H1 (cell line): ENCODE measurements around the gene FYTTD1. TPM values are rescaled to one million over a fixed set of nuclear protein-coding genes. Genes with fewer than 3 reads are reported as not detected.

Experiments
- CTCF ChIA-PET: fragments of 300-600 bp; sonication (Branson Sonifier 250); formaldehyde crosslinking; loops from one replicate; lab custom pipeline; 2021; ENCODE audit not compliant: partially characterized antibody; lab: Charles Lee
- POLR2A ChIA-PET: fragments of 300-600 bp; sonication (Branson Sonifier 250); formaldehyde crosslinking; loops from one replicate; lab custom pipeline; 2021; ENCODE audit warnings: inconsistent platforms; ENCODE audit not compliant: partially characterized antibody; lab: Charles Lee
- DNase-seq, 2 experiments: peaks; one replicate each; pipeline versions ENCODE4 v3.0.0 to v3.0.0-alpha.2; 2010 to 2022; ENCODE audit warnings: low spot score in 2 of 2, low read depth in 1 of 2, mixed read lengths in 1 of 2
- FAIRE-seq: peaks from 2 replicates; lab custom pipeline; 2011; peaks lifted over from hg19 to GRCh38; lab: Jason Lieb, UNC
- H2AFZ ChIP-seq: 2 replicates; pipeline ENCODE4 v1.8.1; 2012; ENCODE audit warnings: low read length, inconsistent platforms
- H2AK5ac ChIP-seq: 2 replicates; pipeline ENCODE4 v1.6.1; 2013; ENCODE audit warnings: low read depth, low read length
- H2BK120ac ChIP-seq: replicated peaks from 2 replicates; pipeline ENCODE3; 2013; ENCODE audit warnings: low read depth, low read length, inconsistent platforms
- H2BK12ac ChIP-seq: 2 replicates; pipeline ENCODE4 v1.6.1; 2013; ENCODE audit warnings: low read depth, low read length
- H2BK15ac ChIP-seq: 2 replicates; pipeline ENCODE4 v1.6.1; 2013; ENCODE audit warnings: low read length
- H2BK20ac ChIP-seq: 2 replicates; pipeline ENCODE4 v1.6.1; 2013; ENCODE audit warnings: low read length
- H2BK5ac ChIP-seq: 2 replicates; pipeline ENCODE4 v1.6.1; 2013; ENCODE audit warnings: low read depth, low read length
- H3K14ac ChIP-seq: 2 replicates; pipeline ENCODE4 v1.6.1; 2013; ENCODE audit warnings: inconsistent platforms; ENCODE audit not compliant: insufficient read length
- H3K18ac ChIP-seq: 2 replicates; pipeline ENCODE4 v1.6.1; 2013; ENCODE audit warnings: low read length; ENCODE audit errors: extremely low read depth
- H3K23ac ChIP-seq: 2 replicates; pipeline ENCODE4 v1.6.1; 2013; ENCODE audit warnings: inconsistent platforms; ENCODE audit not compliant: insufficient read length
- H3K23me2 ChIP-seq: 2 replicates; pipeline ENCODE4 v1.6.1; 2013; ENCODE audit warnings: low read depth, low read length
- H3K27ac ChIP-seq: 2 replicates; pipeline ENCODE4 v1.6.1; 2011; ENCODE audit warnings: low read depth, low read length, inconsistent platforms
- H3K27me3 ChIP-seq, 4 experiments: replicated peaks in 1 of 4; 1 replicate in 1 of 4; 2 replicates in 3 of 4; pipeline versions ENCODE4 v1.6.1 to v1.8.1; 2011 to 2013; ENCODE audit warnings: low read length in 3 of 4, mild to moderate bottlenecking in 3 of 4, inconsistent platforms in 2 of 4, mixed read lengths in 2 of 4, moderate library complexity in 1 of 4; ENCODE audit not compliant: control insufficient read depth in 3 of 4, insufficient read depth in 3 of 4; ENCODE audit errors: extremely low read depth in 1 of 4
- H3K36me3 ChIP-seq, 4 experiments: 2 replicates each; pipeline versions ENCODE4 v1.6.1 to v1.8.1; 2011 to 2013; ENCODE audit warnings: mild to moderate bottlenecking in 4 of 4, low read length in 3 of 4, moderate library complexity in 2 of 4, control low read depth in 1 of 4, inconsistent platforms in 1 of 4; ENCODE audit not compliant: insufficient read depth in 4 of 4, control insufficient read depth in 2 of 4
- H3K4ac ChIP-seq: replicated peaks from 2 replicates; pipeline ENCODE3; 2013; ENCODE audit warnings: low read length, low read depth, mixed read lengths, inconsistent platforms; ENCODE audit not compliant: insufficient read length
- H3K4me1 ChIP-seq, 4 experiments: replicated peaks in 1 of 4; 1 replicate in 1 of 4; 2 replicates in 3 of 4; pipeline versions ENCODE4 v1.6.1 to v1.8.1; 2011 to 2013; ENCODE audit warnings: low read length in 3 of 4, inconsistent platforms in 2 of 4, mixed read lengths in 1 of 4; ENCODE audit not compliant: insufficient read depth in 4 of 4, control insufficient read depth in 3 of 4
- H3K4me2 ChIP-seq, 2 experiments: 2 replicates each; pipeline versions ENCODE4 v1.6.1 to v1.8.1; 2011 to 2013; ENCODE audit warnings: low read depth in 2 of 2, low read length in 2 of 2, control low read depth in 1 of 2, inconsistent platforms in 1 of 2, mild to moderate bottlenecking in 1 of 2; ENCODE audit not compliant: insufficient read depth in 1 of 2
- H3K4me3 ChIP-seq, 4 experiments: fragments of 200-600, 300-600 bp in 1 of 4; sonication (generic), shearing (Covaris generic), sonication (Bioruptor Twin) in 1 of 4; 2 replicates each; pipeline versions ENCODE4 v1.5.1 to v1.8.1; 2011 to 2016; ENCODE audit warnings: low read length in 4 of 4, low read depth in 3 of 4, control low read depth in 2 of 4, inconsistent platforms in 2 of 4, mild to moderate bottlenecking in 2 of 4, mixed read lengths in 1 of 4, moderate library complexity in 1 of 4; ENCODE audit not compliant: insufficient read depth in 2 of 4; ENCODE audit errors: extremely low read depth in 1 of 4
- H3K56ac ChIP-seq: replicated peaks from 2 replicates; pipeline ENCODE3; 2013; ENCODE audit warnings: low read depth, mild to moderate bottlenecking, mixed read lengths, low read length, inconsistent platforms; ENCODE audit not compliant: insufficient read length
- H3K79me1 ChIP-seq: 2 replicates; pipeline ENCODE4 v1.6.1; 2013; ENCODE audit warnings: low read depth, low read length, control low read depth
- H3K79me2 ChIP-seq, 2 experiments: 2 replicates each; pipeline versions ENCODE4 v1.6.1 to v1.8.1; 2012 to 2013; ENCODE audit warnings: low read length in 2 of 2, mild to moderate bottlenecking in 2 of 2, inconsistent platforms in 1 of 2; ENCODE audit not compliant: insufficient read depth in 2 of 2, control insufficient read depth in 1 of 2
- H3K9ac ChIP-seq, 4 experiments: replicated peaks in 1 of 4; 1 replicate in 1 of 4; 2 replicates in 3 of 4; pipeline versions ENCODE4 v1.6.1 to v1.8.1; 2011 to 2013; ENCODE audit warnings: low read depth in 3 of 4, low read length in 3 of 4, control low read depth in 2 of 4, mild to moderate bottlenecking in 2 of 4, moderate library complexity in 2 of 4, inconsistent platforms in 1 of 4; ENCODE audit errors: extremely low read depth in 1 of 4
- H3K9me3 ChIP-seq, 2 experiments: 2 replicates each; pipeline versions ENCODE4 v1.6.1 to v1.8.1; 2012 to 2013; ENCODE audit warnings: mild to moderate bottlenecking in 2 of 2, moderate library complexity in 2 of 2, control low read depth in 1 of 2, inconsistent platforms in 1 of 2, low read depth in 1 of 2, low read length in 1 of 2, mixed read lengths in 1 of 2; ENCODE audit not compliant: insufficient read depth in 2 of 2
- H4K20me1 ChIP-seq, 2 experiments: replicated peaks in 1 of 2; 2 replicates each; pipeline versions ENCODE3 to v1.8.1; 2011 to 2013; ENCODE audit warnings: inconsistent platforms in 2 of 2, low read length in 2 of 2, mild to moderate bottlenecking in 1 of 2; ENCODE audit not compliant: insufficient read depth in 2 of 2, control insufficient read depth in 1 of 2
- H4K5ac ChIP-seq: 2 replicates; pipeline ENCODE4 v1.6.1; 2013; ENCODE audit warnings: low read length, low read depth, mixed read lengths, inconsistent platforms; ENCODE audit not compliant: insufficient read length
- H4K8ac ChIP-seq: 2 replicates; pipeline ENCODE4 v1.8.0; 2013; ENCODE audit warnings: mild to moderate bottlenecking, moderate library complexity, low read length, inconsistent platforms; ENCODE audit not compliant: insufficient read depth; ENCODE audit errors: extremely low read depth
- H4K91ac ChIP-seq: replicated peaks from 2 replicates; pipeline ENCODE3; 2013; ENCODE audit warnings: low read length, mixed read lengths, inconsistent platforms; ENCODE audit not compliant: insufficient read length
- ASH2L ChIP-seq: fragments of 200-600, 300-600 bp; sonication (generic); IDR thresholded peaks from one replicate; pipeline ENCODE4 v1.7.1; 2017; ENCODE audit warnings: low read length
- BRCA1 ChIP-seq: IDR thresholded peaks from 2 replicates; pipeline ENCODE4 v1.6.1; 2012; ENCODE audit warnings: low read depth, low read length, improper control_type of control experiment
- CEBPB ChIP-seq: IDR thresholded peaks from 2 replicates; pipeline ENCODE4 v1.6.1; 2012; ENCODE audit warnings: low read depth, low read length
- EGR1 ChIP-seq: IDR thresholded peaks from 2 replicates; pipeline ENCODE4 v1.6.1; 2011; ENCODE audit warnings: low read depth, low read length, borderline replicate concordance
- GTF2F1 ChIP-seq: IDR thresholded peaks from 2 replicates; pipeline ENCODE4 v1.6.1; 2012; ENCODE audit warnings: low read depth, low read length, improper control_type of control experiment, borderline replicate concordance
- TAF1 ChIP-seq: IDR thresholded peaks from 2 replicates; pipeline ENCODE4 v1.6.1; 2011; ENCODE audit warnings: mild to moderate bottlenecking, low read depth, low read length
- WGBS, 2 experiments: shearing (Covaris generic) in 1 of 2; methylation state at CpG; one replicate each; pipeline versions ENCODE4 v1.1.6 to v1.1.7; 2013 to 2015; ENCODE audit warnings: low lambda C conversion rate in 2 of 2, mixed read lengths in 2 of 2, inconsistent platforms in 1 of 2, low coverage in 1 of 2, missing lambda C conversion rate in 1 of 2; ENCODE audit not compliant: insufficient replicate concordance in 2 of 2, insufficient coverage in 1 of 2, insufficient read length in 1 of 2; ENCODE audit errors: extremely low coverage in 1 of 2, missing lambda C conversion rate in 1 of 2; 5-methylcytosine and 5-hydroxymethylcytosine counted together
- polyA plus RNA-seq, 7 experiments: library from polyadenylated mRNA; depleted of rRNA in 3 of 7; stranded (reverse) in 5 of 7; unstranded in 2 of 7; fragments of >200 nt in 5 of 7; fragments of 200-250 nt in 2 of 7; gene quantifications; 1 replicate in 5 of 7; 2 replicates in 1 of 7; 4 replicates in 1 of 7; pipeline versions ENCODE4 v1.2.1 to v1.2.3, GENCODE V29; 2011 to 2013; ENCODE audit warnings: missing spikeins in 2 of 7, mixed read lengths in 2 of 7
- total RNA-seq: library from RNA; stranded (reverse); fragmentation: NEBNext Ultra II Directional; extraction: Animal tissue kit (Norgen Biotek cat#: 25700); gene quantifications from 2 replicates; pipeline ENCODE4 v1.2.1, GENCODE V29; 2021

FYTTD1 gene
- total and polyA plus RNA-seq, 2 of the 8 experiments (the other 6 are each of a cell fraction or from before 2014, with no cell fraction given): 3.1 to 24.4 TPM

GRCh38 chr3:197775317-197775716 lies 25.6 kb downstream of the FYTTD1 start:
- Histone ChIP-seq H3K4me2 (no peak overlapping the region), H3K14ac (no peak overlapping the region), H3K4me1 (no peaks in the 10 kb centered on the region), H3K4ac (no peak overlapping the region), H3K79me1 (no peaks in the 10 kb centered on the region), H2BK12ac (no peak overlapping the region), H2BK15ac (no peak overlapping the region), H4K5ac (no peak overlapping the region), H2BK20ac (no peak overlapping the region), H2BK5ac (no peak overlapping the region), H3K27me3 (no peaks in the 10 kb centered on the region), H3K27ac (no peak overlapping the region), H4K8ac (no peak overlapping the region), H3K18ac (no peak overlapping the region), H3K23ac (no peak overlapping the region), H2AK5ac (no peak overlapping the region), H3K9me3 (no peaks in the 10 kb centered on the region), H3K4me3 (no peak overlapping the region), H3K36me3 (peaks cover 0 to 7% (median 2%) of the 10 kb centered on the region in 4 experiments; a peak in 3 of 8 replicates), H3K56ac (no peak overlapping the region), H4K20me1 (peaks cover 0 to 1% of the 10 kb centered on the region in 2 experiments), H3K23me2 (no peaks in the 10 kb centered on the region), H4K91ac (no peak overlapping the region), H3K79me2 (no peaks in the 10 kb centered on the region), H2AFZ (no peak overlapping the region), H2BK120ac (no peak overlapping the region), H3K9ac (no peak overlapping the region)
- FAIRE-seq (no peak), DNase-seq (no peak)
- POLR2A ChIA-PET: interaction anchor here (1.3 kb wide), 1 partner anchor 16 kb away, joined by 8 read pairs; the partner anchor contains the start of gene LRCH3
- WGBS, 2 experiments: 88% methylated on average over 7 of the region's 7 CpGs; no CpG with 5 or more reads in 1 of the 2 experiments
- no peak for TF ChIP-seq BRCA1
- no peak for TF ChIP-seq TAF1
- no peak for TF ChIP-seq ASH2L
- no peak for TF ChIP-seq EGR1
- no peak for TF ChIP-seq CEBPB
- no peak for TF ChIP-seq GTF2F1
- CTCF ChIA-PET: no interaction called here
